Vagina (tissue), 2 donors: ENCODE results near the gene RPN2.

Experiments
- CTCF ChIP-seq, 3 experiments: fragments of 450-650 bp in 2 of 3; fragments of 200-600 bp in 1 of 3; sonication (generic) in 1 of 3; IDR thresholded peaks; one replicate each; pipeline ENCODE4 v1.5.1; 2017 to 2019; ENCODE audit warnings: antibody characterized with exemption in 3 of 3, mild to moderate bottlenecking in 2 of 3, moderate library complexity in 2 of 3
- POLR2A ChIP-seq, 2 donors: fragments of 450-650 bp; IDR thresholded peaks; one replicate each; pipeline ENCODE4 v1.6.1; 2017; ENCODE audit warnings: antibody characterized with exemption in 2 of 2, mild to moderate bottlenecking in 2 of 2, moderate library complexity in 2 of 2
- POLR2AphosphoS5 ChIP-seq, 2 donors: sonication (generic); formaldehyde crosslinking; IDR thresholded peaks; one replicate each; pipeline ENCODE4 v1.9.0; 2017; ENCODE audit warnings: antibody characterized with exemption in 2 of 2, mild to moderate bottlenecking in 2 of 2, low read depth in 1 of 2; ENCODE audit not compliant: insufficient read depth in 1 of 2

- no peak for TF ChIP-seq CTCF (IDR thresholded peaks at IDR 0.05)
- TF ChIP-seq POLR2A (IDR thresholded peaks at IDR 0.05): no peak
- peak in 1 of 2 donors; percentile 30 for TF ChIP-seq POLR2AphosphoS5 (IDR thresholded peaks at IDR 0.05; ENCODE audit: insufficient read depth in 1 of 2, low read depth in 1 of 2)
Measured at GRCh38 chr20:37288091-37288490, 109.0 kb downstream of the RPN2 start.
